ENCODE results near the gene NOS1. TPM values are rescaled to one million over a fixed set of nuclear protein-coding genes. Genes with fewer than 3 reads are reported as not detected.

The NOS1 gene
- total and polyA plus RNA-seq, 2 donors (not counting 3 experiments of a cell fraction or from before 2014, with no cell fraction given), result not detected

DNA sequence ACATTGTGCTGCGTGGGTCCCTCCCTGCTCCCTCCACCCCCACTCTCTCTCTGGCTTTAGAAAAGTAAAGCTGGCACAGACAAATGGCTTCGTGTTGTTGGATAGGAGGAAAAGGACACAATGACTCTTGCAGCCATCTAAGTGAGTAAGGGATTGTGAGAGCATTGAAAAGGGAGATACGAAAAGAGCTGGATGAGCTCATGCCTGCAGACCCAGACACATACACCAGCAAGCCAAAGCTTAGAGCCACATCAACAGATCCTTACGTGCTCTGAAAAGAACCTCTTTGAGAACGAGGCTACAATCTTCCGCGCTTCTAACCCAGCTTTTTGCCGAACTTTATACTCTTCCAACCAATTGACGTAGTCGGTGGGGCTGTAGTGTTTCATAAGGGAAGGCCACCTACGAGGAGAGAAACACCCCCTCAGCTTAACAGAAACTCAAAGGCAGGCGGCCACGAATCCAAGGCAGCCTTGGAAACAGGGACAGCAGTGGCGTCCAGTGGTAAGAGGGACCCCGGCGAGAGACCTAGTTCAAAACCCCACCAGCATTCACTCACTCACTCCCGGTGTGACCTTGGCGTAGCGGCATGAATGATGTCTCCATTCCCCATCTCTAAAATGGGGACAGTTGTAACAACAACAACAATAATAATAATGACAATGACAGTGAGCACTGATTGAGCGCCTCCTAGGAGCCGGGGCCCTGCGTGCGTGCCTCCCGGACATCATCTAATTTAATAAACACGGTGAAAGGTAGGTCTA is 172.3 kb downstream of the NOS1 start:
- Histone ChIP-seq H3K27ac (ENCODE audit: insufficient read depth, low read depth, low read length) (no peak overlapping the region), H2AFZ (ENCODE audit: low read depth, low read length) (peak overlapping the region; percentile 94), H3K9me1 (replicated peaks; ENCODE audit: control insufficient read depth, extremely low read depth, insufficient read depth, low read length) (no peaks in the 10 kb centered on the region), H3K79me2 (ENCODE audit: control insufficient read depth, insufficient read depth, low read length) (peaks cover 15% of the 10 kb centered on the region), H3K9ac (replicated peaks; ENCODE audit: extremely low read depth, insufficient read depth, low read length) (peak overlapping the region; percentile 39), H3K4me1 (ENCODE audit: control insufficient read depth, extremely low read depth, insufficient read depth, low read length) (peaks cover 9% of the 10 kb centered on the region), H3K36me3 (ENCODE audit: control insufficient read depth in 2 of 2, extremely low read depth in 1 of 2, insufficient read depth in 2 of 2, low read length in 2 of 2) (peaks cover 0 to 9% of the 10 kb centered on the region in 2 experiments), H3K4me3 (replicated peaks in 1 of 3; ENCODE audit: insufficient read depth in 1 of 3, low read depth in 1 of 3, low read length in 3 of 3) (peak overlapping the region; percentile 55 to 100 (median 59)), H3K27me3 (ENCODE audit: control insufficient read depth in 2 of 2, insufficient read depth in 2 of 2, low read length in 2 of 2) (peaks cover 3 to 4% of the 10 kb centered on the region in 2 experiments), H4K20me1 (replicated peaks; ENCODE audit: control insufficient read depth, extremely low read depth, insufficient read depth, low read length) (no peaks in the 10 kb centered on the region), H3K4me2 (ENCODE audit: insufficient read depth, low read length) (peak overlapping the region; percentile 83), H3K9me3 (replicated peaks; ENCODE audit: control insufficient read depth, insufficient read depth, low read length) (no peaks in the 10 kb centered on the region)
- POLR2A ChIA-PET, result no interaction called here
- CTCF ChIA-PET, result no interaction called here
- TSS peak; percentile 23 for BruUV-seq (replicated peaks)
- intact Hi-C loops (cut with micrococcal nuclease), result no loop called here
- peak; percentile 31 for DNase-seq (ENCODE audit: low read depth, low spot score)
- peak; percentile 48 for FAIRE-seq
- dilution Hi-C loops (cut with MboI; ENCODE audit: extremely low pct_ligation_motif_present, low sequenced_read_pairs), result no loop called here
- TF ChIP-seq MYC (IDR thresholded peaks at IDR 0.05; ENCODE audit: low read depth, low read length) (no peak), POLR2A (IDR thresholded peaks at IDR 0.05; ENCODE audit: low read depth, low read length) (no peak), GATA2 (IDR thresholded peaks at IDR 0.05; ENCODE audit: insufficient read depth, insufficient read length, low read depth, low read length) (no peak), POLR2AphosphoS5 (IDR thresholded peaks at IDR 0.05; ENCODE audit: insufficient read depth, low read depth, low read length) (no peak), EZH2 (IDR thresholded peaks at IDR 0.05; ENCODE audit: borderline replicate concordance, low read depth, low read length, severe bottlenecking) (no peak), FOS (IDR thresholded peaks at IDR 0.05; ENCODE audit: borderline replicate concordance, insufficient read depth, low read length) (no peak), JUN (IDR thresholded peaks at IDR 0.05; ENCODE audit: borderline replicate concordance, insufficient read depth, insufficient read length, low read depth) (no peak)
- TF ChIP-seq, protein P1, sequence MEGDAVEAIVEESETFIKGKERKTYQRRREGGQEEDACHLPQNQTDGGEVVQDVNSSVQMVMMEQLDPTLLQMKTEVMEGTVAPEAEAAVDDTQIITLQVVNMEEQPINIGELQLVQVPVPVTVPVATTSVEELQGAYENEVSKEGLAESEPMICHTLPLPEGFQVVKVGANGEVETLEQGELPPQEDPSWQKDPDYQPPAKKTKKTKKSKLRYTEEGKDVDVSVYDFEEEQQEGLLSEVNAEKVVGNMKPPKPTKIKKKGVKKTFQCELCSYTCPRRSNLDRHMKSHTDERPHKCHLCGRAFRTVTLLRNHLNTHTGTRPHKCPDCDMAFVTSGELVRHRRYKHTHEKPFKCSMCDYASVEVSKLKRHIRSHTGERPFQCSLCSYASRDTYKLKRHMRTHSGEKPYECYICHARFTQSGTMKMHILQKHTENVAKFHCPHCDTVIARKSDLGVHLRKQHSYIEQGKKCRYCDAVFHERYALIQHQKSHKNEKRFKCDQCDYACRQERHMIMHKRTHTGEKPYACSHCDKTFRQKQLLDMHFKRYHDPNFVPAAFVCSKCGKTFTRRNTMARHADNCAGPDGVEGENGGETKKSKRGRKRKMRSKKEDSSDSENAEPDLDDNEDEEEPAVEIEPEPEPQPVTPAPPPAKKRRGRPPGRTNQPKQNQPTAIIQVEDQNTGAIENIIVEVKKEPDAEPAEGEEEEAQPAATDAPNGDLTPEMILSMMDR (IDR thresholded peaks at IDR 0.05; ENCODE audit: extremely low read depth in 1 of 2, insufficient read depth in 1 of 2, low read depth in 1 of 2, low read length in 2 of 2), result no peak
- TF ChIP-seq, protein P2, sequence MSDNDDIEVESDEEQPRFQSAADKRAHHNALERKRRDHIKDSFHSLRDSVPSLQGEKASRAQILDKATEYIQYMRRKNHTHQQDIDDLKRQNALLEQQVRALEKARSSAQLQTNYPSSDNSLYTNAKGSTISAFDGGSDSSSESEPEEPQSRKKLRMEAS (IDR thresholded peaks at IDR 0.05; ENCODE audit: insufficient read depth, insufficient read length), result no peak

All from endothelial cell of umbilical vein (primary cell).